NK-92 (cell line): ENCODE data around the gene TNK2.
"Not testable (repeated sequence)": the region's sequence is repeated elsewhere in the genome, so short reads cannot be mapped to it uniquely, and the experiment has no call there.

ENCODE experiments used
- DNase-seq: peaks from one replicate; lab custom pipeline; 2025; ENCODE audit not compliant: unreplicated experiment; lab: John Stamatoyannopoulos, UW

Gene TNK2

DNA sequence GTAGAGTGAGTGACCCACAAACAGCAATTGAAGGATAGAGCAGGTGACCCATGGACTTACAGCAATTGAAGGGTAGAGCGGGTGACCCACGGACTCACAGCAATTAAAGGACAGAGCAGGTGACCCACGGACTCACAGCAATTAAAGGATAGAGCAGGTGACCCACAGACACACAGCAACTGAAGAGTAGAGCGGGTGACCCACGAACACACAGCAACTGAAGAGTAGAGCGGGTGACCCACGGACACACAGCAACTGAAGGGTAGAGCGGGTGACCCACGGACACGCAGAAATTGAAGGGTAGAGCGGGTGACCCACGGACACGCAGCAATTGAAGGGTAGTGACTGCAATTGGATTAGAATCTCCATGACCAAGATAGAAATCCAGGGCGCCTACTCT lies 9.8 kb upstream of the TNK2 start:
- no peak for DNase-seq

DNA sequence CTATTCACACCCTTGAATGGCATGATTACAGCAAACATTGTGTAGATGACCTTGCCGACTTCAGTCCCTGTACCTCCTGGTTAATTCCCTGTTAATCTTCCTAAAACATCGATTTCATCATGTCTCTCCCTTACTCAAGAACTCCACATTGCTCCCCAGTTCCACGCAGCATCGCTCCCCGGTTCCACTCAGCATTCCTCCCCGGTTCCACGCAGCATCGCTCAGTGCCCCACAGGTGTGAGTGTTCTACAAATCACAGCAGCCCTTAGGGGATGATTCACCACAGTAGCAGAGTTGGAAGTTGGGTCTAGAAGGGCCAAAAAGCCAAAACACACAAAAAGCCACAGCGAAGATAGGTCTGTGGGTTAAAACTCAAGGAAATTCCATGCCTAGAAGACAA lies 8.6 kb upstream of the TNK2 start:
- no peak for DNase-seq

DNA sequence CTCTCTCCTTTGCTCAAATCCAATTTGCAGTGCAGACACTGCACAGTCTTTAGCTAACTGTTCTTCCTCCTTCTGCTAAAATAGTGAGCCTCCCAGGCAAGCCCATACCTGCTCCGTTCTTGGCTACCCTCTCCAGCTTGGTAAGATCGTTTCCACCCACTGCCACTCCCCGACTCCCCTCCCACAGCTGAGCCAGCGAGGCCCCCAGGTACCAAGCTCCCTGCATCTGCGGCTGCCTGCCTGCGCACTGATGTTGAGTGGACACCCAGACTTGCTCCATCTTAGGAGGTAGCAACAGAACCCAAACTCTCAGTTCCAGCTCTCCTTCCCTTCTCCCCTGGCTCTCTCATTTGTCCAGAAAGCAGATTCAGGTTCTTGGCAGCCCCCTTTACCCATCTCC lies 7.9 kb upstream of the TNK2 start:
- DNase-seq: no peak

DNA sequence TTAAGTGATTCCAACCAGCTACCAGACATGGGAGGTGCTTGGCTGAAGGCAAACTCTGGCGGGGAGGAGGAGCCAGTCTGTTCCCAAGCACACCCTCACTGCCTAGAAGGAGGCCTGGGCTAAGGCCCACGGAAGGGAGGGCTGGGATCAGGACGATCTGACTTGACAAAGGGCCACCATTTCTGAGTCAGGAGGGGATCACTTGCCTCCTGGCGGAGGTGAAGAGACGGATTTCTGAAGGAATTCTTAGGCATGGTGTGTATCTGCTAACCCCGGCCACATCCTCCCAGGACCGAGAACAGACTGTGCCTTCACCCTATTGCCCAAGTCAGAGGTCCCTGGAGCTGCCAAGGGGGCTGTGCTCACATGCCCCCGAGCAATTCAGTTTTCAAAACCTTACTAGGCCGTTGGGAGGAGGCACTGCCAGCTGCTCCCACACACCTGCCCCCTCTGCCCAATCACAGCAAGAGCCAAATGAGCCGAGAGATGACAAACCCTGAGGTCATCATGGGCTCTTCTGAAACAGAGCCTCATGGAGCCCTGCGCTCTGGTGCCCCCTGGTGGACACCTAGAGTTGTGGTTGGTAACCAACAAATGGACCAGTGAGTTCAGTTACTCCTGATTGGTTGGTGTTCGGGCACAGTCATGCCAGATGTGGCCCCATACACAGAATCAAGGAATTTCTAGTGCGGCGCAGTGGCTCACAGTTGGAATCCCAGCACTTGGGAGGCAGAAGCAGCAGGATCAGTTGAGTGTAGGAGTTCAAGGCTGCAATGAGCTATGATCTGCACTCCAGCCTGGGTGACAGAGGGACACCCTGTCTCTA lies 6.5 kb upstream of the TNK2 start:
- DNase-seq: no peak

DNA sequence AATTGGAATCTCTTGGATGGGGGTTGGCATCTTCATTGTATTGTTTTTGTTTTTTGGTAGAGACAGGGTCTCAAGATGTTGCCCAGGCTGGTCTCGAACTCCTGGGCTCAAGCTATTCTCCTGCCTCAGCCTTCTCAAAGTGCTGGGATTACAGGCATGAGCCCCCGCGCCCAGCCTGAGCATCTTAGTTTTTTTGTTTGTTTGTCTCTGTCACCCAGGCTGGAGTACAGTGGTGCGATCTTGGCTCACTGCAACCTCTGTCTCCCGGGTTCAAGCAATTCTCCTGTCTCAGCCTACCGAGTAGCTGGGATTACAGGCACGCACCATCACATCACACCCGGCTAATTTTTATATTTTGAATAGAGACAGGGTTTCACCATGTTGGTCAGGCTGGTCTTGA lies 5.8 kb upstream of the TNK2 start:
- DNase-seq: not testable (repeated sequence)

DNA sequence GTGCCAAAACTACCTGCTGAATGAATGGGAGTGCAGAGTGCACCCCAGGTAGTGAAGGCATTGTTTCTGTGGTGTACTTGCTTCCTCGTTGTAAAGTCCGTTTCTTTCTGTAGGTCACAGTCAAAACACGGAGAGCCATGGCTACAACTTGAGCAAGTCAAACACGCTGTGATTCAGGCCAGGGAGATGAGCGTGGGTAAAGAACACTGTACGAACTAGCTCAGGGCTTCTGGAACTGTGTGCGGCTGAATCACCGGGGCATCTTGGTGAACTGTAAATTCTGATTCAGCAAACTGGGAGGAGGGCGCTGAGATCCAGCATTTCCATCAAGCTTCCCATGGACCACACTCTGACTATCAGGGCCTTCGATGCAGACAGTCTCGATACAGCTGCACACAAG lies 5.0 kb upstream of the TNK2 start:
- no peak for DNase-seq

DNA sequence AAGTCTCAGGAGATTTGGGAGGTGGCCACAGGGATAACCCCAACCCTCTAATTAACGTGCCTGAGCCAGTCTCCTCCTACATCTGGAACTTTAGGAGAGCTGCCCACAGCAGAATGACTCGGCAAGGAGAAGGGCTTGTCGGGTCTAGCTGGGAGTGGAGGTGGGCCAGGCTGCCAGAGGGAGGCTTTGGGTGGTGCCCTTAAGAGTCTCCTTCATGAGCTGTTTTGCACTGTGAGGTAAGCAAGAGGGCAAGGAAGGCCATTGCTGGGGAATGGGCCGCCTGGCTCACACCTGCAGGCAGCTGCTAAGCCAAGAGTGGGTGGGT lies 3.6 kb upstream of the TNK2 start:
- no peak for DNase-seq

DNA sequence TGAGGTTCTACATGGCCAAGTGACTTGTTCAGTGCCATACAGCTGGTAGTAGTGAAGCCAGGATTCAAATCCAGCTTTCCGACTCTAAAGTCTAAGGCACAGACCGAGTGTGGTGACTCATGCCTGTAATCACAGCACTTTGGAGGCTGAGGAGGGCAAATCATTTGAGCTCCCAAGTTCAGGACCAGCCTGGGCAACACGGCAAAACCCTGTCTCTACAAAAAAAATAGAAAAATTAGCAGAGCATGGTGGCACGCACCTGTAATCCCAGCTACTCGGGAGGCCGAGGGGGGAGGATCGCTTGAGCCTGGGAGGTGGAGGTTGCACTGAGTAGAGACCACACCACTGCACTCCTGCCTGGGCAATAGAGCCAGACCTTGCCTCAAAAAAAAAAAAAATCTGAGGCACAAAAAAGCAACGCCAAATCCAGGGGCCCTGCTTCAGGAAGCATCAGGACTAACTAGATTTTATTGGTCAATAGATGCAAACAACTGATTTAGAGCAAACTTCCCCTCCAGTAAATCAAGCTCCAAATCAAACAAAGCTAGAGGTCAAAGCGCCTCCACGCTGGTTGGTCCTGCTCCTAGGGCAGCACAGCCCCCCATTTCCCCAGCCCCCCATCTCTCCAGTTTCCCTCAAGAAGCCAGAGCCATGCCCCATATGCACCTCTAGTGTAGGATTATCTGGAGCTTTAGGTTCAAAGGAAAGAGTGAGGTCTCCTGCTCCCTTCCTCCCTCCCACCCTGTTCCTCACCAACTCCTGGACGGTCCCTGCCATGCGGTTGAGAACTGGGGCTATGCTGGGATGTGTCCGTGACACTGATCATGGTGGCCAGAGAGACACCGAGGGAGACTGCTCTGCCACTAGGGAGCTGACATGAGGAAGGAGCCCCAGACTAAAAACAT lies 2.9 kb upstream of the TNK2 start:
- DNase-seq: no peak

DNA sequence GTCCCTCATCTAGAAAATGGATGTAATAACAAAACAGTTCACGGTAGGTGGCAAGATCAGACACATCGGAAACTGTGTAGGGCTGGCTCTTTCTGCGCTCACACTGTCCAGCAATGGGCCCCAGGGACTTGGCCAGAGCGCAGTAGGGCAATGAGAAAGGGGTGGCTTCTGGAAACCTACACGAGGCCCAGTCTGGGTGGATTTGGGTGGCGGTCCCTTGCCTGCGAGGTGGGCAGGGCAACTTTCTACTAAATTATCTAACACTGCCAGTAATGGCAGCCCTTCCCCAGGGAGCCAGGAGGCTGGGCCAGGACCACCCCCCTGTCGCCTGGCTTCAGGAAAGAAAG lies 2.1 kb upstream of the TNK2 start:
- DNase-seq: no peak

DNA sequence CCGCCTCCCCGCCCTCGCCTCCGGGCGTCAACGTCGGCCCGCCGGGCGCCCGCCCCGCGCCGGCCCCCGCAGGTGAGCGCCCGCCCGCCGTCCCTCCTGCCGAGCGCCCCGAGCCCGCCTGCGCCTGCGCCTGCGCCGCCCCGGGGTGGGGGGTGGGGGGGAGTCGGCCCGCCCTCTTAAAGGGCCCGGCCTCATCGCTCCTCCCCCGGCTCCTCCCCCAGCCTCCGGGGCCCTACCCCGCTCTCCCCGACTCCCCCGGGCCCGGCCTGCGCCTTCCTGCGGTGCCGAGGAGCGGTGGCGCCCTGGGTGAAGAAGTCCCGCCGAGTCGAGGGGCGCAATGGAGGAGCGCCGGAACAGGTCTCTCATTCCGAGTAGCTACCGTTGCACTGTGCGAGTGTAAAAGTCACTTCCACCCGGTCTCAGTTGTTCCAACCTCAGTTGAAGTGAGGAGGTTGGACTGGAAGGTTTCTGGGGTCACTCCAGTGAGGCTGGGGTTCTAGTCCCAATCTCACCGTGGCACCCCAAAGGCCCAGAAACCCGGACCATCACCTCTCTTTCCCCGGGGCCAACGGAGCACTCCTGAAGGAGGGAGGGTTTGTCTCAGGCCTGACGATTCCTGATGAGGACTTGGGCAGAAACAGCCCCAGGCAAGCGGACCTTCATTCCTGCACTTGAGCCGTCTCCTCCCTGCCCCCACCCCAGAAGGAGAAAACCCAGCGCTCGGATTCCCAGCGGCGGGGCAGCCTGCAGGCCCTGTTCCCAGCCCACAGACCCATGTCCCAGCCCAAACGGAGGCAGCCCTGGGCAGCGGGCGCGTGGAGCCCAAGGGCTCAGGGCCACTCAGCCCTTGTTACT lies 1.5 kb upstream of the TNK2 start:
- peak; percentile 62 for DNase-seq

DNA sequence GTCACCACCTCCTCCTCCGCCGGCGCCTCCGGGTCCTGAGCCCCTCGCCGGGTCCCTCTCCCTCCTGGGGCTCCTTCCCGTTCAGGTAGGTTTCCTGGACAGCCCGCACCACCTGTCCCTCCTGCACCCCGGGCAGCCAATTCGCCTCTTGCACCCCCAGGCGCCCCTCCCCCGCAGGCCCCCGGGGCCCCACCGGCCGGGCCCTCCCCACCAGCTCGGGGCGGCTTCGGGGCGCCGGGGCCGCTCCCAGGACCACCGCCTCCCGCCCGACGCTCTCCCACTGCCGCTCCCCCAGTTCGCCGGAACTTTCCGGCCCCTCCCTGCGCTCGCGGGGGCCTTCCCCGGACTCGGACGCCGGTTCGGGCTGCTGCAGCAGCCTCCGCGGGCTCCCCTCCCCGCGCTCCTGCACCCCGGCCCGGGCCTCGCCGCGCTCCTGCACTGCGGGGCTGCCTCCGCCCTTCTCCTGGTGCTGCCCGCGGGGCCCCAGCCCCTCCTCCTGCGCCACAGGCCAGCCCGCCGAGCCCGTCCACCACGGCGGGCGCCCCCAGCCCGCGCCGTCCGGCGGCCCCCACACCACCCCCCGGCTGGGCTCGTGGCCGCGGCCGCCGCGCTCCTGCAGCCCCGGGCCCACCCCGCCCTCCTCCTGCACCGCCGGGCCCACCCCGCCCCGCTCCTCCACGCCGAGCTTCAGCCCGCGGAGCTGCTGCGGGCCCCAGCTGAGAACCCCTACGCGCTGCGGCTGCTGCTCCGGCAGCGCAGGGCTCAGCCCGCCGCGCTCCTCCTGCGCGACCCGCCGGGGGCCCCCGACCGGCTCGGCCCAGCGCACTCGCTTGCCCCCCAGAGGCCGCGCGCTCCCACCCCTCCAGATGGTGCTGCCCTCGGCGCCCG lies 587 bp upstream of the TNK2 start:
- DNase-seq: no peak

DNA sequence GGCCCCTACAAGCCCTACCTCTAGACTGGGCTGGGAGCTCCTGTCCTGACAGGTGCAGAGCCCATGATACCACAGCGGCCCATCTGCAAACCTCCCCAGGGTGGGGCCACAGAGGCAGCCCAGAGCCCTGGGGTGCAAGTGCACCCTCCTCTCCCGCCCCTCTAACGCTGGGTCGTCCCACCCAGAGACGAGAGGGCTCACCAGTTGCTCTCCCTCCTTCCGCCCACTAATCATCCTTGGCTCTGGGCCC lies 742 bp downstream of the TNK2 start:
- DNase-seq: no peak

DNA sequence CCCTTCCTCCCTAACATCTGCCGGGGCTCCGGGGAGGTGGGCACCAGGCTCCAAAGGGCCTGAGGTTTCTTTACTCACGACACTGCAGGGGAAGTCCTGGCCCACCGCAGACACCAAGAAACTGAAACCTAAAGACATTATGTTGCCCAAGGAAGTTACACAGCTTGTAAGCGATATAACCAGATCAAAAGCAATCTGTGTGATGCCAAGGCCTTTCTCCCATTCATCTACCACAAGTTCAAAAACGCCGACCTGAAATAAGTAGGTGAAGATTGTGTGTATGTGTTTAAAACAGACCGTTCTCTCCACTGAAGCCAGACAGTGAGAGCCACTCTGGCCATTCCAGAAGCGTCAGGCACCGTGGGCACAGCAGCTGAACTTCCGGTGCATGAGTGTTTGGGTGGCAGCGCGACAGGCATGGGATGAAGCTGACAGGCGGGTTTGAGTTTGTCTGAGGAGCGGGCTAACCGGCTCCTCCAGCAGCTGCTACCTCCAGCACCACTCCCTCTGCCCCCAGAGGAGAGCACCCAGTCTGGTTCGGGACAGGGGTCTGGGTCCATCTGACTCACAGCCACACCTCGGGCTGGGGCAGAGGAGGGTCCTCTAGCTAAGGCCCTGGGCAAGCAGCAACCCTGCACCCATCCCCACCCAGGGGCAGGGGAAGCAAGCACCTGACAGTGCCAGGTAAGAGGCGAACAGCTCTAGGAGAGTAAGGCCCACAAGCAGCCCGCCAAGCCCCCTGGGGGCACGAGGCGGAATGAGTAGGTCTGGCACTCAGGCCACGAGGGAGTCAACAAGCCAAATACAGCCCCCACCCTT lies 1.3 kb downstream of the TNK2 start:
- DNase-seq: peak; percentile 7

DNA sequence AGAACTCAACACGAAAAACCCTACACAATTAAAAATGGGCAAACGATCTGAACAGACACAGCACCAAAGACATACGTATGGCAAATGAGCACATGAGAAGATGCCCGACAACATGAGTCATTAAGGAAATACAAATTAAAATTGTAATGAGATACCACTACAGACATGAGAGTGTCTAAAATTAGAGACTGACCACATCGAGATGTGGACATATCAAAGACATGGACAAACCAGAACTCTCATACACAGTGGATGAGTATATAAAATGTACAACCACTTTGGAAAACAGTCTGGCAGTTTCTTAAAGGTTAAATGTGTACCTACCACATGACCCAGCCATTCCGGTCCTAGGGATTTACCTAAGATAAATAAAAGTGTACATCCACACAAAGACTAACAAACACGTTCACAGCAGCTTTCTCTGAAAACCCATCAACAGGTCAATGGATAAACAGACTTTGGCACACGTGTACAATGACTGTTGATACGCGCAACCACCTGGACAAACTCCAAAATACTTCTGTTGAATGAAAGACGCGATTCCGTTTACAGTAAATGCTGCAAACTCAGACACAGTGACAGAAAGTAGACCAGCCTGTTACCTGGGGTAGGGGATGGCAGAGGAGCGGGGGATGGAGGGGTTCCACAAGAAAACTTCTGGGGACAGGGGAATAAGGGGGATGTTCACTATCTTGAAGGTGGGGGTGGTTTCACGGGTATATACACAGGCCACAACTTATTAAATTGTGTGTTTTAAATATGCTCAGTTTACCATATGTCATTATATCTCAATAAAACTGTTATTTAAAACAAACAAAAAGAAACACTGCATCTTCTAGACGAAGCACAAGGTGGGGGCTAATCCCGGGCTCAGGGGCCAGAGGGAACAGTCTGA lies 2.1 kb downstream of the TNK2 start:
- no peak for DNase-seq

DNA sequence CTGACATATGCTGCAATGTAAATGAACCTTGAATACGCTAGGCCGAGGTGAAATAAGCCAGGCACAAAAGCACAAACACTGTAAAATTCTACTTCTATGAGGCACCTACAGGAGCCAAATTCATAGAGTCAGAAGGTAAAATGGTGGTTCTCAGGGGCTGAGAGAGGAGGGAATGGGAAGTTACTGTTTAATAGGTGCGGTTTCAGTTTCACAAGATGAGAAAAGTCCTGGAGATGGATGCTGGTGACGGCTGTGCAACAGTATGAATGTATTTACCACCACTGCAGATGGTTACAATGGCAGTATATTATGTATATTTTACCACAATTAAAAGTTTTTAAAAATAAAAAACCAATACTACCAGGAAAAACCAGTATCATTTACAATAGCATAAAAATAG lies 4.0 kb downstream of the TNK2 start:
- no peak for DNase-seq

DNA sequence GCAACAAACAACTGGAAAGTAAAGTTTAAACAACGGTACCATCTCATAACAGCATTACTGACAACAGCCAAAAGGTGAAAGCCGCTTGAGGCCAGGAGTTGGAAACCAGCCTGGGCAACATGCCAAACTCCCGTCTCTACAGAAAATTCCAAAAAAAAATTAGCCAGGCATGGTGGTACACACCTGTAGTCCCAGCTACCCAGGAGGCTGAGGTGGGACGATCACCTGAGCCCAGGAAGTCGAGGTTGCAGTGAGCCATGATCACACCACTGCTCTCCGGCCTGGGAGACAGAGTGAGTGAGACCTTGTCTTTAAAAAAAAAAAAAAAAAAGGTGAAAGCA lies 4.4 kb downstream of the TNK2 start:
- DNase-seq: no peak

DNA sequence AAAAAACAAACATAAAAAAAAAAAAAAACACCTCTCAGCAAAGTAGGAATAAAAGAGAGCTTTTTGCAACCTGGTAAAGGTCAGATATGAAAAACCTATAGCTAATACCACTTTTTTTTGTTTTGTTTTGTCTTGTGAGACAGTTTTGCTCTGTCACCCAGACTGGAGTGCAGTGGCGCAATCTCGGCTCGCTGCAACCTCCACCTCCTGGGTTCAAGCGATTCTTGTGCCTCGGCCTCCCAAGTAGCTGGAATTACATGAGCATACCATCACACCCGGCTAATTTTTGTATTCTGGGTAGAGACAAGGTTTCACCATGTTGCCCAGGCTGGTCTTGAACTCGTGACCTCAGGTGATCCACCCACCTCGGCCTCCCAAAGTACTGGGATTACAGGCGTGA lies 5.7 kb downstream of the TNK2 start:
- not testable (repeated sequence) for DNase-seq

DNA sequence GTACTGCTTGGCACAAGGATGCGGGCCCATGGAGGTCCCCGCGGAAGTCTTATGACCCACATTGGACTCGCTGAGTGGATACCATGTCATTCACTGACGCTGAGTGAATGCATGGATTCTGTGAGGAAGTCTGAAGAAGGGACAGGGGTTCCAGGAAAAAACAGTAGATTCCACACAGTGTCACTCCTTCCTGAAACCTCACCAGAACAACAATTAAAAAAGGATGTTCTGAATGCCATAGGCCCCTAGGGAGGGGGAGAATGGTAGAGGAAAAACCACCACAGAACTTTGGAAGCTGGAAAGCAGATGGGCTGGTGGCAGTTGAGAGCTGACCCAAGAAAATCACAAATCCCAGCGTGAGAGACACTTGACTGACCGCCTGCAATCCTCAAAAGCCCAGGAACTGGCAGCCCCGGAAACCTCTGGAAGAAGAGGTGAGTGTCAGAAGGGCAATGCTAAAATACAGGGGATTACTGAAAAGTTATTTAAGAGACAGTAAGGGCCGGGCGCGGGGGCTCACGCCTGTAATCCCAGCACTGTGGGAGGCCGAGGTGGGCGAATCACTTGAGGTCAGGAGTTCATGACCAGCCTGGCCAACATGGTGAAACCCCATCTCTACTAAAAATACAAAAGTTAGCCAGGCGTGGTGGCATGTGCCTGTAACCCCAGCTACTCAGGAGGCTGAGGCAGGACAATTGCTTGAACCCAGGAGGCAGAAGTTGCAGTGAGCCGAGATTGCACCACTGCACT lies 6.3 kb downstream of the TNK2 start:
- DNase-seq: not testable (repeated sequence)
